GM23338 (cell line): ENCODE results near the gene OAT. TPM values are rescaled to one million over a fixed set of nuclear protein-coding genes. Genes with fewer than 3 reads are reported as not detected.

ENCODE experiments used
- ATAC-seq: fragments of 200-7000 bp; cut with Tn5 transposase; 3 replicates; pipeline ENCODE4 v1.9.1; 2020
- DNase-seq: peaks from one replicate; pipeline ENCODE4 v3.0.0-alpha.2; 2015; ENCODE audit warnings: low spot score
- H2AFZ ChIP-seq: fragments of 200-600 bp; sonication (generic); 2 replicates; pipeline ENCODE4 v1.8.0; 2016; ENCODE audit warnings: antibody characterized with exemption, mild to moderate bottlenecking, moderate library complexity
- H3F3A ChIP-seq: fragments of 200-600 bp; sonication (generic); replicated peaks from 2 replicates; pipeline ENCODE4 v1.8.0; 2017; ENCODE audit warnings: antibody characterized with exemption, mixed run types, low read depth
- H3K27ac ChIP-seq: fragments of 200-600 bp; sonication (generic); 2 replicates; pipeline ENCODE4 v1.6.1; 2016; ENCODE audit warnings: low read depth
- H3K27me3 ChIP-seq: fragments of 200-600 bp; sonication (generic); 2 replicates; pipeline ENCODE4 v1.8.0; 2016; ENCODE audit warnings: mild to moderate bottlenecking, mixed run types, moderate library complexity; ENCODE audit not compliant: insufficient read depth
- H3K36me3 ChIP-seq: fragments of 200-600 bp; sonication (generic); 2 replicates; pipeline ENCODE4 v1.8.0; 2016; ENCODE audit warnings: mild to moderate bottlenecking; ENCODE audit not compliant: insufficient read depth
- H3K4me1 ChIP-seq: fragments of 200-600 bp; sonication (generic); 2 replicates; pipeline ENCODE4 v1.8.0; 2016; ENCODE audit warnings: mild to moderate bottlenecking, moderate library complexity; ENCODE audit not compliant: insufficient read depth
- H3K4me2 ChIP-seq: fragments of 200-600 bp; sonication (generic); 2 replicates; pipeline ENCODE4 v1.7.1; 2017; ENCODE audit warnings: mixed run types
- H3K4me3 ChIP-seq: fragments of 200-600 bp; sonication (generic); 2 replicates; pipeline ENCODE4 v1.6.1; 2016; ENCODE audit warnings: mixed run types
- H3K79me2 ChIP-seq: fragments of 200-600 bp; sonication (generic); replicated peaks from 2 replicates; pipeline ENCODE4 v1.8.0; 2017; ENCODE audit warnings: mild to moderate bottlenecking; ENCODE audit not compliant: insufficient read depth
- H3K9me2 ChIP-seq: fragments of 200-600 bp; sonication (generic); 2 replicates; pipeline ENCODE4 v1.8.0; 2017; ENCODE audit not compliant: insufficient read depth
- H4K20me1 ChIP-seq: fragments of 200-600 bp; sonication (generic); replicated peaks from 2 replicates; pipeline ENCODE4 v1.8.0; 2017; ENCODE audit warnings: mild to moderate bottlenecking; ENCODE audit not compliant: insufficient read depth
- H3K27ac Mint-ChIP-seq: 2 replicates; pipeline ENCODE4 v1.8.0; 2020; ENCODE audit warnings: inconsistent platforms, mild to moderate bottlenecking, moderate library complexity, mixed read lengths
- H3K27me3 Mint-ChIP-seq: 3 replicates; pipeline ENCODE4 v1.8.0; 2022; ENCODE audit warnings: low read depth, mild to moderate bottlenecking, moderate library complexity, mixed read lengths, inconsistent platforms; ENCODE audit not compliant: insufficient read depth, poor library complexity
- H3K36me3 Mint-ChIP-seq: 3 replicates; pipeline ENCODE4 v1.8.0; 2021; ENCODE audit warnings: low read depth, mild to moderate bottlenecking, inconsistent platforms, moderate library complexity, mixed read lengths
- H3K4me1 Mint-ChIP-seq: 3 replicates; pipeline ENCODE4 v1.8.0; 2020; ENCODE audit warnings: mild to moderate bottlenecking, inconsistent platforms, mixed read lengths
- H3K4me3 Mint-ChIP-seq: 3 replicates; pipeline ENCODE4 v1.8.0; 2021; ENCODE audit warnings: moderate library complexity, mild to moderate bottlenecking, inconsistent platforms, mixed read lengths
- H3K9me3 Mint-ChIP-seq: 3 replicates; pipeline ENCODE4 v1.8.0; 2020; ENCODE audit warnings: moderate library complexity, mild to moderate bottlenecking, inconsistent platforms, mixed read lengths
- CREB1 ChIP-seq: fragments of 250-450 bp; sonication (Bioruptor Pico); IDR thresholded peaks from 2 replicates; pipeline ENCODE4 v1.5.0; 2020; ENCODE audit warnings: low read depth, mild to moderate bottlenecking, moderate library complexity
- EZH2 ChIP-seq: fragments of 200-600 bp; sonication (generic); IDR thresholded peaks from one replicate; pipeline ENCODE4 v1.8.0; 2017; ENCODE audit warnings: antibody characterized with exemption, mild to moderate bottlenecking, low read depth; ENCODE audit not compliant: unreplicated experiment
- EZH2phosphoT487 ChIP-seq: fragments of 200-600 bp; sonication (generic); IDR thresholded peaks from one replicate; pipeline ENCODE4 v1.8.1; 2018; ENCODE audit warnings: antibody characterized with exemption; ENCODE audit not compliant: unreplicated experiment
- JUNB ChIP-seq: IDR thresholded peaks from one replicate; pipeline ENCODE4 v1.6.1; 2016; ENCODE audit warnings: antibody characterized with exemption; ENCODE audit not compliant: unreplicated experiment
- NANOG ChIP-seq: IDR thresholded peaks from 2 replicates; pipeline ENCODE4 v1.6.1; 2016; ENCODE audit warnings: antibody characterized with exemption, borderline replicate concordance
- POLR2AphosphoS5 ChIP-seq: IDR thresholded peaks from 2 replicates; pipeline ENCODE4 v1.6.1; 2016; ENCODE audit warnings: antibody characterized with exemption, low read depth
- STAT1 ChIP-seq: IDR thresholded peaks from one replicate; pipeline ENCODE4 v1.6.1; 2016; ENCODE audit warnings: antibody characterized with exemption; ENCODE audit not compliant: unreplicated experiment
- ZNF114 ChIP-seq: fragments of 250-450 bp; sonication (Bioruptor Pico); IDR thresholded peaks from 2 replicates; pipeline ENCODE4 v1.5.0; 2020; ENCODE audit warnings: mild to moderate bottlenecking, moderate library complexity
- ZNF331 ChIP-seq: fragments of 250-450 bp; sonication (Bioruptor Pico); IDR thresholded peaks from 2 replicates; pipeline ENCODE4 v1.5.0; 2020; ENCODE audit warnings: low read depth, mild to moderate bottlenecking, moderate library complexity
- polyA plus RNA-seq: library from polyadenylated mRNA; unstranded; fragments of >200 nt; fragmentation: Nextera tagmentation; extraction: Ambion mirVana; gene quantifications from 2 replicates; pipeline ENCODE4 v1.2.1, GENCODE V29; 2016
- total RNA-seq: library from RNA; depleted of rRNA; stranded (reverse); fragments of >200 nt; shearing (Covaris generic); gene quantifications from 2 replicates; pipeline ENCODE4 v1.2.3, GENCODE V29; 2014
- TF ChIP-seq, protein P1 (sequence below), 2 experiments: fragments of 200-600 bp in 1 of 2; sonication (generic) in 1 of 2; conservative IDR thresholded peaks; 2 replicates each; pipeline versions ENCODE4 v1.5.1 to v1.6.1; 2016 to 2017; ENCODE audit warnings: antibody characterized with exemption in 2 of 2, low read depth in 2 of 2, mild to moderate bottlenecking in 2 of 2, moderate library complexity in 1 of 2
- TF ChIP-seq, protein P2 (sequence below): IDR thresholded peaks from 2 replicates; pipeline ENCODE4 v1.6.1; 2016; ENCODE audit warnings: antibody characterized with exemption
- TF ChIP-seq, protein P3 (sequence below): IDR thresholded peaks from one replicate; pipeline ENCODE4 v1.6.1; 2018; ENCODE audit warnings: antibody characterized with exemption; ENCODE audit not compliant: unreplicated experiment
- TF ChIP-seq, protein P4 (sequence below): fragments of 250-450 bp; sonication (Bioruptor Pico); IDR thresholded peaks from 2 replicates; pipeline ENCODE4 v1.5.0; 2020; ENCODE audit warnings: mild to moderate bottlenecking, moderate library complexity

The OAT gene
- total and polyA plus RNA-seq, 2 experiments from 2014 or later: 131 to 139 TPM

DNA sequence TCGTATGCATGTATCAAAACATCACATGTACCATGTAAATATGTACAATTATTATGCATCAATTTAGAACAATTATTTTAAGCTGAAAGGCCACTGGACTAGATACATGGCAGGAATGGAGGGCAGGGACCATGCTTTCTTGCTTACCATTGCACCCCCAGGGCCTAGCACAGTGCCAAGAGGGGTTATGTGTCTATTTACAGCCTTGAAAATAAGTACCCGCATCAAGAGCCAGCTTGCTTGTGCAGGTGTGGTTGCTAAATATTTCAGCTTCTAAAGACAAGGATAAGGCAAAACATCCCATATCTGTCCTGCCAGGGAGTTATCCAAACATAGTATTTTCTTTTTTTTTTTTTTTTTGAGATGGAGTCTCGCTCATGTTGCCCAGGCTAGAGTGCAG is 14.7 kb upstream of the OAT start:
- no peaks in the 10 kb centered on the region for H3K36me3 Mint-ChIP-seq
- no peak overlapping the region for H3K4me3 Mint-ChIP-seq
- Histone ChIP-seq H3F3A (no peaks in the 10 kb centered on the region), H3K4me2 (no peak overlapping the region), H3K36me3 (no peaks in the 10 kb centered on the region), H3K4me3 (no peak overlapping the region), H4K20me1 (no peaks in the 10 kb centered on the region; the same call in 1 of the 2 replicates), H3K9me2 (no peaks in the 10 kb centered on the region), H3K27ac (no peak overlapping the region), H3K79me2 (no peaks in the 10 kb centered on the region), H3K27me3 (no peaks in the 10 kb centered on the region), H3K4me1 (peaks cover 8% of the 10 kb centered on the region; the same call in 1 of the 2 replicates), H2AFZ (no peak overlapping the region)
- H3K27me3 Mint-ChIP-seq: peaks cover 8% of the 10 kb centered on the region
- H3K4me1 Mint-ChIP-seq: peaks cover 12% of the 10 kb centered on the region
- H3K9me3 Mint-ChIP-seq: no peaks in the 10 kb centered on the region
- H3K27ac Mint-ChIP-seq: no peak overlapping the region
- TF ChIP-seq, protein P1, sequence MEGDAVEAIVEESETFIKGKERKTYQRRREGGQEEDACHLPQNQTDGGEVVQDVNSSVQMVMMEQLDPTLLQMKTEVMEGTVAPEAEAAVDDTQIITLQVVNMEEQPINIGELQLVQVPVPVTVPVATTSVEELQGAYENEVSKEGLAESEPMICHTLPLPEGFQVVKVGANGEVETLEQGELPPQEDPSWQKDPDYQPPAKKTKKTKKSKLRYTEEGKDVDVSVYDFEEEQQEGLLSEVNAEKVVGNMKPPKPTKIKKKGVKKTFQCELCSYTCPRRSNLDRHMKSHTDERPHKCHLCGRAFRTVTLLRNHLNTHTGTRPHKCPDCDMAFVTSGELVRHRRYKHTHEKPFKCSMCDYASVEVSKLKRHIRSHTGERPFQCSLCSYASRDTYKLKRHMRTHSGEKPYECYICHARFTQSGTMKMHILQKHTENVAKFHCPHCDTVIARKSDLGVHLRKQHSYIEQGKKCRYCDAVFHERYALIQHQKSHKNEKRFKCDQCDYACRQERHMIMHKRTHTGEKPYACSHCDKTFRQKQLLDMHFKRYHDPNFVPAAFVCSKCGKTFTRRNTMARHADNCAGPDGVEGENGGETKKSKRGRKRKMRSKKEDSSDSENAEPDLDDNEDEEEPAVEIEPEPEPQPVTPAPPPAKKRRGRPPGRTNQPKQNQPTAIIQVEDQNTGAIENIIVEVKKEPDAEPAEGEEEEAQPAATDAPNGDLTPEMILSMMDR (conservative IDR thresholded peaks at IDR 0.05; ENCODE audit: low read depth in 2 of 2): no peak
- TF ChIP-seq NANOG: no peak
- TF ChIP-seq JUNB: no peak
- TF ChIP-seq EZH2: no peak
- no peak for TF ChIP-seq ZNF331 (CRISPR knock-in tag)
- no peak for TF ChIP-seq CREB1 (CRISPR knock-in tag)
- TF ChIP-seq, protein P2, sequence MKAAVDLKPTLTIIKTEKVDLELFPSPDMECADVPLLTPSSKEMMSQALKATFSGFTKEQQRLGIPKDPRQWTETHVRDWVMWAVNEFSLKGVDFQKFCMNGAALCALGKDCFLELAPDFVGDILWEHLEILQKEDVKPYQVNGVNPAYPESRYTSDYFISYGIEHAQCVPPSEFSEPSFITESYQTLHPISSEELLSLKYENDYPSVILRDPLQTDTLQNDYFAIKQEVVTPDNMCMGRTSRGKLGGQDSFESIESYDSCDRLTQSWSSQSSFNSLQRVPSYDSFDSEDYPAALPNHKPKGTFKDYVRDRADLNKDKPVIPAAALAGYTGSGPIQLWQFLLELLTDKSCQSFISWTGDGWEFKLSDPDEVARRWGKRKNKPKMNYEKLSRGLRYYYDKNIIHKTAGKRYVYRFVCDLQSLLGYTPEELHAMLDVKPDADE: no peak
- TF ChIP-seq POLR2AphosphoS5: no peak
- TF ChIP-seq ZNF114: no peak
- TF ChIP-seq EZH2phosphoT487: no peak
- no peak for TF ChIP-seq STAT1
- TF ChIP-seq, protein P3, sequence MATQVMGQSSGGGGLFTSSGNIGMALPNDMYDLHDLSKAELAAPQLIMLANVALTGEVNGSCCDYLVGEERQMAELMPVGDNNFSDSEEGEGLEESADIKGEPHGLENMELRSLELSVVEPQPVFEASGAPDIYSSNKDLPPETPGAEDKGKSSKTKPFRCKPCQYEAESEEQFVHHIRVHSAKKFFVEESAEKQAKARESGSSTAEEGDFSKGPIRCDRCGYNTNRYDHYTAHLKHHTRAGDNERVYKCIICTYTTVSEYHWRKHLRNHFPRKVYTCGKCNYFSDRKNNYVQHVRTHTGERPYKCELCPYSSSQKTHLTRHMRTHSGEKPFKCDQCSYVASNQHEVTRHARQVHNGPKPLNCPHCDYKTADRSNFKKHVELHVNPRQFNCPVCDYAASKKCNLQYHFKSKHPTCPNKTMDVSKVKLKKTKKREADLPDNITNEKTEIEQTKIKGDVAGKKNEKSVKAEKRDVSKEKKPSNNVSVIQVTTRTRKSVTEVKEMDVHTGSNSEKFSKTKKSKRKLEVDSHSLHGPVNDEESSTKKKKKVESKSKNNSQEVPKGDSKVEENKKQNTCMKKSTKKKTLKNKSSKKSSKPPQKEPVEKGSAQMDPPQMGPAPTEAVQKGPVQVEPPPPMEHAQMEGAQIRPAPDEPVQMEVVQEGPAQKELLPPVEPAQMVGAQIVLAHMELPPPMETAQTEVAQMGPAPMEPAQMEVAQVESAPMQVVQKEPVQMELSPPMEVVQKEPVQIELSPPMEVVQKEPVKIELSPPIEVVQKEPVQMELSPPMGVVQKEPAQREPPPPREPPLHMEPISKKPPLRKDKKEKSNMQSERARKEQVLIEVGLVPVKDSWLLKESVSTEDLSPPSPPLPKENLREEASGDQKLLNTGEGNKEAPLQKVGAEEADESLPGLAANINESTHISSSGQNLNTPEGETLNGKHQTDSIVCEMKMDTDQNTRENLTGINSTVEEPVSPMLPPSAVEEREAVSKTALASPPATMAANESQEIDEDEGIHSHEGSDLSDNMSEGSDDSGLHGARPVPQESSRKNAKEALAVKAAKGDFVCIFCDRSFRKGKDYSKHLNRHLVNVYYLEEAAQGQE: no peak
- TF ChIP-seq, protein P4, sequence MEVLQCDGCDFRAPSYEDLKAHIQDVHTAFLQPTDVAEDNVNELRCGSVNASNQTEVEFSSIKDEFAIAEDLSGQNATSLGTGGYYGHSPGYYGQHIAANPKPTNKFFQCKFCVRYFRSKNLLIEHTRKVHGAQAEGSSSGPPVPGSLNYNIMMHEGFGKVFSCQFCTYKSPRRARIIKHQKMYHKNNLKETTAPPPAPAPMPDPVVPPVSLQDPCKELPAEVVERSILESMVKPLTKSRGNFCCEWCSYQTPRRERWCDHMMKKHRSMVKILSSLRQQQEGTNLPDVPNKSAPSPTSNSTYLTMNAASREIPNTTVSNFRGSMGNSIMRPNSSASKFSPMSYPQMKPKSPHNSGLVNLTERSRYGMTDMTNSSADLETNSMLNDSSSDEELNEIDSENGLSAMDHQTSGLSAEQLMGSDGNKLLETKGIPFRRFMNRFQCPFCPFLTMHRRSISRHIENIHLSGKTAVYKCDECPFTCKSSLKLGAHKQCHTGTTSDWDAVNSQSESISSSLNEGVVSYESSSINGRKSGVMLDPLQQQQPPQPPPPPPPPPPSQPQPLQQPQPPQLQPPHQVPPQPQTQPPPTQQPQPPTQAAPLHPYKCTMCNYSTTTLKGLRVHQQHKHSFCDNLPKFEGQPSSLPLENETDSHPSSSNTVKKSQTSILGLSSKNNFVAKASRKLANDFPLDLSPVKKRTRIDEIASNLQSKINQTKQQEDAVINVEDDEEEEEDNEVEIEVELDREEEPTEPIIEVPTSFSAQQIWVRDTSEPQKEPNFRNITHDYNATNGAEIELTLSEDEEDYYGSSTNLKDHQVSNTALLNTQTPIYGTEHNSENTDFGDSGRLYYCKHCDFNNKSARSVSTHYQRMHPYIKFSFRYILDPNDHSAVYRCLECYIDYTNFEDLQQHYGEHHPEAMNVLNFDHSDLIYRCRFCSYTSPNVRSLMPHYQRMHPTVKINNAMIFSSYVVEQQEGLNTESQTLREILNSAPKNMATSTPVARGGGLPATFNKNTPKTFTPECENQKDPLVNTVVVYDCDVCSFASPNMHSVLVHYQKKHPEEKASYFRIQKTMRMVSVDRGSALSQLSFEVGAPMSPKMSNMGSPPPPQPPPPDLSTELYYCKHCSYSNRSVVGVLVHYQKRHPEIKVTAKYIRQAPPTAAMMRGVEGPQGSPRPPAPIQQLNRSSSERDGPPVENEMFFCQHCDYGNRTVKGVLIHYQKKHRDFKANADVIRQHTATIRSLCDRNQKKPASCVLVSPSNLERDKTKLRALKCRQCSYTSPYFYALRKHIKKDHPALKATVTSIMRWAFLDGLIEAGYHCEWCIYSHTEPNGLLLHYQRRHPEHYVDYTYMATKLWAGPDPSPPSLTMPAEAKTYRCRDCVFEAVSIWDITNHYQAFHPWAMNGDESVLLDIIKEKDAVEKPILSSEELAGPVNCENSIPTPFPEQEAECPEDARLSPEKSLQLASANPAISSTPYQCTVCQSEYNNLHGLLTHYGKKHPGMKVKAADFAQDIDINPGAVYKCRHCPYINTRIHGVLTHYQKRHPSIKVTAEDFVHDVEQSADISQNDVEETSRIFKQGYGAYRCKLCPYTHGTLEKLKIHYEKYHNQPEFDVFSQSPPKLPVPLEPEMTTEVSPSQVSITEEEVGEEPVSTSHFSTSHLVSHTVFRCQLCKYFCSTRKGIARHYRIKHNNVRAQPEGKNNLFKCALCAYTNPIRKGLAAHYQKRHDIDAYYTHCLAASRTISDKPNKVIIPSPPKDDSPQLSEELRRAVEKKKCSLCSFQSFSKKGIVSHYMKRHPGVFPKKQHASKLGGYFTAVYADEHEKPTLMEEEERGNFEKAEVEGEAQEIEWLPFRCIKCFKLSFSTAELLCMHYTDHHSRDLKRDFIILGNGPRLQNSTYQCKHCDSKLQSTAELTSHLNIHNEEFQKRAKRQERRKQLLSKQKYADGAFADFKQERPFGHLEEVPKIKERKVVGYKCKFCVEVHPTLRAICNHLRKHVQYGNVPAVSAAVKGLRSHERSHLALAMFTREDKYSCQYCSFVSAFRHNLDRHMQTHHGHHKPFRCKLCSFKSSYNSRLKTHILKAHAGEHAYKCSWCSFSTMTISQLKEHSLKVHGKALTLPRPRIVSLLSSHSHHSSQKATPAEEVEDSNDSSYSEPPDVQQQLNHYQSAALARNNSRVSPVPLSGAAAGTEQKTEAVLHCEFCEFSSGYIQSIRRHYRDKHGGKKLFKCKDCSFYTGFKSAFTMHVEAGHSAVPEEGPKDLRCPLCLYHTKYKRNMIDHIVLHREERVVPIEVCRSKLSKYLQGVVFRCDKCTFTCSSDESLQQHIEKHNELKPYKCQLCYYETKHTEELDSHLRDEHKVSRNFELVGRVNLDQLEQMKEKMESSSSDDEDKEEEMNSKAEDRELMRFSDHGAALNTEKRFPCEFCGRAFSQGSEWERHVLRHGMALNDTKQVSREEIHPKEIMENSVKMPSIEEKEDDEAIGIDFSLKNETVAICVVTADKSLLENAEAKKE (CRISPR knock-in tag): no peak
- ATAC-seq: no peak
- no peak for DNase-seq
